Natural killer cell treated with Interleukin-12 subunit alpha and Interleukin-12 subunit beta and Interleukin-15 and Interleukin-18, amount 100 ng/mL, for 72 hours (primary cell): ENCODE results near the gene UVRAG. TPM values are rescaled to one million over a fixed set of nuclear protein-coding genes. Genes with fewer than 3 reads are reported as not detected.

Experiments
- ATAC-seq, 2 donors: fragments of 150-1000 bp; cut with Tn5 transposase in 1 of 2; sonication (Bioruptor Pico), chemical (Tn5 transposase) in 1 of 2; 2 replicates each; pipeline ENCODE4 v1.10.0; 2021
- DNase-seq: peaks from one replicate; pipeline ENCODE4 v3.0.0; 2022; ENCODE audit warnings: low spot score
- H3K27ac Mint-ChIP-seq, 2 donors: 1 replicate in 1 of 2; 2 replicates in 1 of 2; pipeline ENCODE4 v1.8.0; 2022; ENCODE audit warnings: mixed read lengths in 2 of 2, mild to moderate bottlenecking in 1 of 2, moderate library complexity in 1 of 2
- H3K27me3 Mint-ChIP-seq, 2 donors: 1 replicate in 1 of 2; 2 replicates in 1 of 2; pipeline ENCODE4 v1.8.0; 2022; ENCODE audit warnings: mixed read lengths in 2 of 2
- H3K36me3 Mint-ChIP-seq: one replicate; pipeline ENCODE4 v1.8.0; 2022; ENCODE audit warnings: mixed read lengths
- H3K4me1 Mint-ChIP-seq, 2 donors: 1 replicate in 1 of 2; 2 replicates in 1 of 2; pipeline ENCODE4 v1.8.0; 2022; ENCODE audit warnings: low read depth in 2 of 2, mixed read lengths in 2 of 2, mild to moderate bottlenecking in 1 of 2
- H3K4me3 Mint-ChIP-seq: one replicate; pipeline ENCODE4 v1.8.0; 2022; ENCODE audit warnings: mixed read lengths
- H3K9me3 Mint-ChIP-seq: 2 replicates; pipeline ENCODE4 v1.8.0; 2022; ENCODE audit warnings: mixed read lengths
- total RNA-seq, 2 donors: library from RNA; stranded (reverse); gene quantifications; one replicate each; pipeline ENCODE4 v1.2.3, GENCODE V29; 2022

UVRAG gene
- total RNA-seq, 2 donors from 2014 or later, result 16.6 to 29.9 TPM

DNA sequence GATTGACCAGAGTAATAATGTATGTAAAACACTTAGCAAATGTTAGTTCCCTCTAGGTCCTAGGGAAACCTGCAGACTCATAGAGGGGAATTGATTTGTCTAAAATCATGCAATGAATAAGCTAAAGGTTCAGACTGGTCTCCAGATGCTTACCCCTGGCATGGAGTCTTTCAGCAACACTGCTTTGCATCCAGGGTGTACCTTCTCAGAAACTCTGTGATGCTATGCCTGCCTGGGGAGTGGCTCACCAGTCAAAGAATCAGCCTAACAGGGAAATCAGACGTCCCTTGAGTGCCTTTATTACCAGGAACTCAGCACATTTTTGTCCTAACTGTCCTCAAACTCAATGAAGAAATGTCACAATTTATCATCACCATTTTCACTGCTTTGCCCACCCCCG lies 5.9 kb upstream of the UVRAG start:
- Mint-ChIP-seq H3K27me3 (no peaks in the 10 kb centered on the region), H3K9me3 (no peaks in the 10 kb centered on the region), H3K4me3 (no peak overlapping the region), H3K4me1 (peaks cover 0 to 4% of the 10 kb centered on the region in 2 donors), H3K36me3 (no peaks in the 10 kb centered on the region), H3K27ac (no peak overlapping the region)
- ATAC-seq (no peak), DNase-seq (no peak)

DNA sequence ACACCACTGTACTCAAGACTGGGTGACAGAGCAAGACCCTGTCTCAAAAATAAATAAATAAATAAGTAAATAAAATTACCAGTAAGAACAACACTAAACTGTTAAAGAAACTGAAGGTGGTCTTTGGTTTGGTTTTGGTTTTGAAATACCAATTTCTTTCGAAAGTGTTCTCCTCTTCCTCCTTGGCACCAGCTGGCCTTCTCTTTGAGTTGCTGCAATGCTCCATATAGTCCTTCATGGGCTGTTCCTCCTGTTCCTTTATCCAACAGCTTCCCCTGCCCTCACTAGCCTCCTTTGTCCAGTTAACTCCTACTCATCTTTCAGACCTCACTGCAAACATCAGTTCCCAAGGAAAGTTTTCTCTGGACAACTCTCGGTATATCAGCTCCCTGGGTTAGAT lies 5.0 kb upstream of the UVRAG start:
- H3K27me3 Mint-ChIP-seq, result no peaks in the 10 kb centered on the region
- H3K9me3 Mint-ChIP-seq, result no peaks in the 10 kb centered on the region
- H3K27ac Mint-ChIP-seq, result no peak overlapping the region
- H3K4me1 Mint-ChIP-seq, result peaks cover 0 to 7% of the 10 kb centered on the region in 2 donors
- ATAC-seq (no peak), DNase-seq (no peak)
- H3K4me3 Mint-ChIP-seq, result no peak overlapping the region
- H3K36me3 Mint-ChIP-seq, result no peaks in the 10 kb centered on the region

DNA sequence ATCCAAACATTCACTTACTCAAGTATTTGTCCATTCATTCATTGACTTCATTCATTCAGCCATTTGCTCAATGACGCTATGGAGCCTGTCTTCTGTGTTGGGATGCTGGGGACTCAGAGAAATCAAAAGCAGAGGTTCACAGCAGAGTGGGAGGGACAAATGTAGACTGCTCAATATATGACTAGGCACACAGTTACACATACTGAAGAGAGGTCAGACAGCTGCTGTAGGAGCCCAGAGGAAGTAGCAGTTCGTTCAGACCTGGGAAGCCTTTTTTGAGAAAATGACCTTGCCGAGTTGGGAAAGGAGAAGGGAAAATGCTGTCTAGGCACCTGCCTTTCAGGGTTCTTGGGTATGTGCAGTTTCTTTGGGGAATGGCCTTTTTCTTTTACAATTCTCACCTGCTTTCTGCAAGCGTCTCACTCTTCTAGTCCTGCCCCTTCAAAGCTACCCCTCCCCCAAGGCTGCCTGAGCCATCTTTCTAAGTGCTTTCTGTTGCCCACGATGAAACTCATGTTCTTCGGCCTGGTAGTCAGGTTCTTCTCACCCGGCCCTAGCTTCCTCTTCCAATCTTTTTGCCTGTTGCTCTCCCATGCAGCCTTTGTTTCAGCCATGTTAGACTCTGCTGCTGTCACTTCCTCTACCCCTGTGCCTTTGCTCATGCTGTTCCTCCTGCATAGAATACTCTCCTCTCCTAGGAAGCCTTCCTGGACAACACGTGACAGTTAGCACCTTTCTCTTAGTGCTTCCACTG lies 4.2 kb upstream of the UVRAG start:
- Mint-ChIP-seq H3K4me1 (peaks cover 0 to 7% of the 10 kb centered on the region in 2 donors), H3K36me3 (no peaks in the 10 kb centered on the region), H3K4me3 (no peak overlapping the region), H3K27ac (no peak overlapping the region), H3K27me3 (no peaks in the 10 kb centered on the region), H3K9me3 (no peaks in the 10 kb centered on the region)
- DNase-seq, result no peak
- no peak for ATAC-seq

DNA sequence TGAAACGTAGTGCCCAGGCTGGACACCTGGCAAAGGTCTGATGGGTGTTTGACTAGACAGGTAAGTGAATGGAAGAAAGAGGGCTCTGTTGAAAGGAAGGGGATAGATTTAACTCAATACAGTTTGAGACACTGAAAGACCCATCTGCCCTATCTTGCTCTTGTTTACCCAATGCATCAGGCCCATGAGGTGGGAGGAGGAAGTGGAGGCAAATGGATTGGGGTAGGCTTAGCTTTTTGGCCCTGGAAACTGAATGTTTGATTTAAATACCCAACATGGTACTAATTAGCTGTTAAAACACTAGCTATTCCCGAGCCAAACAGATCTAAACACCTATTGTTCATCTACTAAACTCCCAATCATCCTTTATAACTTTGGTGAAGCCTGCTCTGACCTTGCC lies 3.5 kb upstream of the UVRAG start:
- Mint-ChIP-seq H3K4me3 (no peak overlapping the region), H3K27me3 (no peaks in the 10 kb centered on the region), H3K27ac (no peak overlapping the region), H3K4me1 (peaks cover 0 to 7% of the 10 kb centered on the region in 2 donors), H3K9me3 (no peaks in the 10 kb centered on the region), H3K36me3 (no peaks in the 10 kb centered on the region)
- no peak for ATAC-seq
- DNase-seq, result no peak

GRCh38 chr11:75812542-75813040 lies 2.4 kb upstream of the UVRAG start:
- no peak for ATAC-seq
- Mint-ChIP-seq H3K27ac (no peak overlapping the region), H3K36me3 (no peaks in the 10 kb centered on the region), H3K27me3 (no peaks in the 10 kb centered on the region), H3K4me1 (peaks cover 0 to 7% of the 10 kb centered on the region in 2 donors), H3K4me3 (no peak overlapping the region), H3K9me3 (no peaks in the 10 kb centered on the region)
- DNase-seq, result no peak

- no peaks in the 10 kb centered on the region for H3K9me3 Mint-ChIP-seq
- H3K27me3 Mint-ChIP-seq, result no peaks in the 10 kb centered on the region
- ATAC-seq (no peak), DNase-seq (no peak)
- no peaks in the 10 kb centered on the region for H3K36me3 Mint-ChIP-seq
- H3K27ac Mint-ChIP-seq, result peak overlapping the region; percentile 38 to 68
- peak overlapping the region; percentile 69 for H3K4me3 Mint-ChIP-seq
- peaks cover 0 to 7% of the 10 kb centered on the region in 2 donors for H3K4me1 Mint-ChIP-seq
Observed at GRCh38 chr11:75813124-75813523, 1.9 kb upstream of the UVRAG start.

- H3K4me3 Mint-ChIP-seq, result peak overlapping the region; percentile 69
- H3K9me3 Mint-ChIP-seq, result no peaks in the 10 kb centered on the region
- DNase-seq (no peak), ATAC-seq (no peak)
- no peaks in the 10 kb centered on the region for H3K27me3 Mint-ChIP-seq
- peak overlapping the region; percentile 38 to 68 for H3K27ac Mint-ChIP-seq
- H3K4me1 Mint-ChIP-seq, result peaks cover 0 to 7% of the 10 kb centered on the region in 2 donors
- H3K36me3 Mint-ChIP-seq, result no peaks in the 10 kb centered on the region
Observed at GRCh38 chr11:75813622-75814039, 1.4 kb upstream of the UVRAG start.

GRCh38 chr11:75814363-75814676 lies 690 bp upstream of the UVRAG start:
- no peak for DNase-seq
- no peaks in the 10 kb centered on the region for H3K9me3 Mint-ChIP-seq
- no peaks in the 10 kb centered on the region for H3K36me3 Mint-ChIP-seq
- H3K4me1 Mint-ChIP-seq, result peaks cover 0 to 7% of the 10 kb centered on the region in 2 donors
- peak overlapping the region in 1 of 2 donors; percentile 91 for H3K27ac Mint-ChIP-seq
- no peaks in the 10 kb centered on the region for H3K27me3 Mint-ChIP-seq
- no peak overlapping the region for H3K4me3 Mint-ChIP-seq
- ATAC-seq, result peak; percentile 1 to 29

DNA sequence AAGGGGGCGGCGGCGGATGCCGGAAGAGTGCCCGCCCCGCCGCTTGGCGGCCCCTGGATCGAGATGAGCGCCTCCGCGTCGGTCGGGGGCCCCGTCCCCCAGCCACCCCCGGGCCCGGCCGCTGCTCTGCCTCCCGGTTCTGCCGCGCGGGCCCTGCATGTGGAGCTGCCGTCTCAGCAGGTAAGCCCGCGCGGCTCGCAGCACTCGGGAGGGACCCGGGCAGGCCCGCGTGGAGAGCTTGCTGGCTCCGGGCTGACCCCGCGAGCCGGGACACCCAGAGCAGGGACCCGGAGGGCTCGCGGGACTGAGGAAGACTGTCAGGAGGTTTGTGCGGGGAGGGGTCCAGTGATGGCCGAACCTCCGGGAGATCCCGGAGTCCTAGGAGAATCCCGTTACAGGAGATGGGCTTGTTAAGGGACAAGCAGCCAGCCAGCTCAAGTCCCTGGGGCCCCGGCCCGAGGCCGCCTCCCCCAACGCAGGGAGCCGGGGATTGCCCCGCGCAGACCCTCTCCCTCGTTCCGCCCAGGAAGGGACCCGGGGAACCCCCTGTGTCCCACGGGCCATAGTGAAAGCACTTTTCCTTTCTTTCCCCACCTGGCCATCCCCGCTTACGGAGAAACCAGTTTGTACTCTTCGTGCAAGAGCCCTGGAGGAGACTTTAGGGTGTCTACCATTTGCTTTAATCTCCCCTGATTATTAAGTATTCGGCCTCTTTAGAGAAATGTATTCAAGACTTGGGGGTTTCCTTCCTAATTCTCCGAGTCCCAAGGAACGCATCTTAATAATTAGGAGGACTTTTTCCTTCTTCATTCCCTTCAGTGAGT lies 547 bp downstream of the UVRAG start:
- Mint-ChIP-seq H3K36me3 (no peaks in the 10 kb centered on the region), H3K4me3 (no peak overlapping the region), H3K27ac (peak overlapping the region in 1 of 2 donors; percentile 91), H3K4me1 (peaks cover 0 to 7% of the 10 kb centered on the region in 2 donors), H3K9me3 (no peaks in the 10 kb centered on the region), H3K27me3 (no peaks in the 10 kb centered on the region)
- ATAC-seq (peak in 1 of 2 donors; percentile 50), DNase-seq (peak; percentile 71)

DNA sequence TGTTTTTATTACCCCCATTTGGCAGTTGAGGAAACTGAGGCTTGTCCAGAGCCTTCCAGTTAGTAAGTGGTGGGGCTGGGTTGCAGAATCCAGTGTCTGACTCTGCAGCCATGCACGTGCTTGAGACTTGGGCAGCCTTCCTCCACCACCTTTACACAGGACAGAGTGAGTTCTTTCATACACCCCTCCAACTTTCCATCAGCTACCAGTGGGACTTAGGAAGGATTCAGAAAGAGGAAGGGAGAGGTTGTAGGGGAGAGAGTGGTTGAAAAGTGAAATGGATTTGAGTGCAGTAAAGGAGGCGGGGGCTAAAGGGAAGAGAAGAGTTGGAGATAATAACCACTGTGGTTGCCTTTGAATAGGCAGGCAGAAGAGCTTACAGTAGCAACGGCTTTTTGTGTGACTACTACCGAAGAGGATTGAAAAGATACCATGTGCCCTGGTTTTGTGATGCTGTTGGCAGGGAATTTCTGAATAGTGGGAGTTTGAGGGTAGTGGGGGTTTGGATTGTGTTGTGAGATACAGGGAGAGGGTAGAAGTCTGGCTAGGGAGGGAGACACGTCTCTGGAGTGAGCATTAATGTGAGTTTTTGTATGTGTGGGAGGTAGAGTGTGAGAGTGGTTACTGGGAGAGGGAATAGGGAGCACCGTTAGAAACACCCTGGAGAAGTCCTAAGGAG lies 1.7 kb downstream of the UVRAG start:
- ATAC-seq, result no peak
- H3K27me3 Mint-ChIP-seq, result no peaks in the 10 kb centered on the region
- H3K27ac Mint-ChIP-seq, result no peak overlapping the region
- no peaks in the 10 kb centered on the region for H3K9me3 Mint-ChIP-seq
- H3K4me3 Mint-ChIP-seq, result no peak overlapping the region
- no peaks in the 10 kb centered on the region for H3K36me3 Mint-ChIP-seq
- peaks cover 3 to 14% of the 10 kb centered on the region in 2 donors for H3K4me1 Mint-ChIP-seq
- DNase-seq, result no peak

DNA sequence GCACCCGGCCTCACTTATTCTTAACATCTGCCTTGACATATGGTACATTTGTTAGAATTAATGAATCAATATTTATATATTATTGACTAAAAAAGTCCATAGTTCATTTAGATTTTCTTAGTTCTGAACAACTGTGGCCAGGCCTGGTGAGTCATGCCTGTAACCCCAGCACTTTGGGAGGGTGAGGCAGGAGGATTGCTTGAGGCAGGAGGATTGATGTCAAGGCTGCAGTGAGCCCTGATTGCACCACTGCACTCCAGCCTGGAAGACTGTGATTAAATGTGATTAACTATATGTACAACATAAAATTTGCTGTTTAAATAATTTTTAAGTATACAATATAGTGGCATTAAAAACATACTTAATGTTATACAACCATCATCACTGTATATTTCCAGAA lies 5.6 kb downstream of the UVRAG start:
- H3K27ac Mint-ChIP-seq, result no peak overlapping the region
- peaks cover 14% of the 10 kb centered on the region in 2 donors for H3K4me1 Mint-ChIP-seq
- no peak overlapping the region for H3K4me3 Mint-ChIP-seq
- ATAC-seq, result no peak
- H3K9me3 Mint-ChIP-seq, result no peaks in the 10 kb centered on the region
- H3K36me3 Mint-ChIP-seq, result no peaks in the 10 kb centered on the region
- H3K27me3 Mint-ChIP-seq, result no peaks in the 10 kb centered on the region
- DNase-seq, result no peak

- Mint-ChIP-seq H3K9me3 (no peaks in the 10 kb centered on the region), H3K4me1 (peaks cover 14 to 17% of the 10 kb centered on the region in 2 donors), H3K4me3 (no peak overlapping the region), H3K27ac (no peak overlapping the region), H3K36me3 (no peaks in the 10 kb centered on the region), H3K27me3 (no peaks in the 10 kb centered on the region)
- ATAC-seq (no peak), DNase-seq (no peak)
Observed at GRCh38 chr11:75821202-75821601, 6.2 kb downstream of the UVRAG start.

GRCh38 chr11:75822541-75822940 lies 7.5 kb downstream of the UVRAG start:
- no peak for DNase-seq
- H3K36me3 Mint-ChIP-seq, result no peaks in the 10 kb centered on the region
- ATAC-seq, result no peak
- H3K4me1 Mint-ChIP-seq, result peaks cover 19 to 22% of the 10 kb centered on the region in 2 donors
- no peak overlapping the region for H3K27ac Mint-ChIP-seq
- H3K9me3 Mint-ChIP-seq, result no peaks in the 10 kb centered on the region
- H3K4me3 Mint-ChIP-seq, result no peak overlapping the region
- no peaks in the 10 kb centered on the region for H3K27me3 Mint-ChIP-seq

DNA sequence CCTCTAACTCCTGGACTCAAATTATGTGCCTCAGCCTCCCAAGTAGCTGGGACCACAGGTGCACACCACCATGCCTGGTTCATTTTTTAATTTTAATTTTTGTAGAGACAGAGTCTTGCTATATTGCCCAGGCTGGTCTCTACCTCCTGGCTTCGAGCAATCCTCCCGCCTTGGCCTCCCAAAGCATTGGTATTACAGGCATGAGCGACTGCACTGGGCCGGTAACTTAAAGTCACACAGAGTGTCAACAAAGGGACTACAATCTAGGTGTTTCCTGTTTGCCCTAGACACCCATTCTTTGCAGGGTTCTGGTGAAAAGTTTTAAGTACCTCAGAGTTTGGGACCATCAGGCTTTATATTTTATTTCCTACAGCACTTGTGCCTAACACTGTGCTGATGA lies 8.4 kb downstream of the UVRAG start:
- Mint-ChIP-seq H3K4me3 (no peak overlapping the region), H3K36me3 (no peaks in the 10 kb centered on the region), H3K9me3 (no peaks in the 10 kb centered on the region), H3K27ac (peak overlapping the region in 1 of 2 donors; percentile 77), H3K27me3 (no peaks in the 10 kb centered on the region), H3K4me1 (peaks cover 19 to 22% of the 10 kb centered on the region in 2 donors)
- ATAC-seq (no peak), DNase-seq (no peak)
